NT2/D1 (cell line): ENCODE measurements around the gene GSAP.

ENCODE experiments used
- SUZ12 ChIP-seq: IDR thresholded peaks from 2 replicates; pipeline ENCODE4 v1.6.1; 2011; ENCODE audit not compliant: insufficient read length, insufficient read depth; ENCODE audit errors: extremely low read depth
- ZNF274 ChIP-seq: IDR thresholded peaks from 2 replicates; pipeline ENCODE4 v1.6.1; 2011; ENCODE audit warnings: mild to moderate bottlenecking, low read depth, low read length

DNA sequence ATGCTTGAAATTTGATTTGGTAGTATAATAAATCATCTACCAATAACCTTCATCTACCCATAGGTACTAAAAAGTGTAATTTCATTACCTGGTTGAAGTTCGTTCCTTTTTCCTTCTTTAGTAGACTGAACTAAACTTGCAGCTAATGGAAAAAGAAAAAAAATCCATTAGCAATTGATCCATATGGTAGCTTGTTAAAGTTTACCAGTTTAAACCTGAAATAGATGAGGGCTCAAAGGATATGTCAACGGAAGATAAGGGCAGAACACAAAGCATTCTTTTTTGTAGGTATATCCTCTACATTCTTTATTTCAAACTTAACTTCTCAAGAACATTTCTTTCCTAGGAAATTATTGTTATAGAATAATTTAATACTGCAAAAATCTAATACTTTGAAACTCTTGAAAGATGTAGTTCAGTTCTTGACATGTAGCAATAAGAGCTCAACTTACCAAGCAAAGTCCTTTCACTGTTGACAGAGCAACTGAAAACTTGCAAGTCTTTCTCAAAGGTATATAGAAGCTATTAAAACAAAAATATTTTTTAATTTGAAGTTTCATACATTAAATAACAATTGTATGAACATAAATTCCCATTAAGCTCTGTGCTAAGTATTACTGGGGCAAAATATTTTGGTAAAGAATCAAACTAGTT, 19.1 kb downstream of the GSAP start:
- TF ChIP-seq ZNF274: no peak
- no peak for TF ChIP-seq SUZ12
